Calu3 (cell line): ENCODE data around the gene LRTM1. TPM values are rescaled to one million over a fixed set of nuclear protein-coding genes. Genes with fewer than 3 reads are reported as not detected.

Source experiments
- BruUV-seq: library from RNA; stranded (reverse); fragments of 400-500 nt; replicated peaks from 2 replicates; lab custom pipeline; 2021; lab: Mats Ljungman, UMichigan
- CTCF ChIA-PET: fragments of 300-600 bp; sonication (Branson Sonifier 250); formaldehyde crosslinking; loops from one replicate; lab custom pipeline; 2022; ENCODE audit warnings: antibody characterized with exemption; lab: Charles Lee
- DNase-seq: peaks from one replicate; pipeline ENCODE4 v3.0.0; 2022
- H3K27ac Mint-ChIP-seq: one replicate; pipeline ENCODE4 v1.8.0; 2022; ENCODE audit warnings: mixed read lengths; ENCODE audit not compliant: unreplicated experiment
- H3K27me3 Mint-ChIP-seq: one replicate; pipeline ENCODE4 v1.8.0; 2022; ENCODE audit warnings: mixed read lengths; ENCODE audit not compliant: unreplicated experiment
- H3K36me3 Mint-ChIP-seq: one replicate; pipeline ENCODE4 v1.8.0; 2022; ENCODE audit warnings: mild to moderate bottlenecking, moderate library complexity, mixed read lengths; ENCODE audit not compliant: insufficient read depth, unreplicated experiment
- H3K4me1 Mint-ChIP-seq: one replicate; pipeline ENCODE4 v1.8.0; 2022; ENCODE audit warnings: mild to moderate bottlenecking, low read depth, mixed read lengths; ENCODE audit not compliant: unreplicated experiment
- H3K4me3 Mint-ChIP-seq: one replicate; pipeline ENCODE4 v1.8.0; 2022; ENCODE audit warnings: mild to moderate bottlenecking, low read depth, moderate library complexity, mixed read lengths; ENCODE audit not compliant: unreplicated experiment
- H3K9me3 Mint-ChIP-seq: one replicate; pipeline ENCODE4 v1.8.0; 2022; ENCODE audit warnings: low read depth, mixed read lengths; ENCODE audit not compliant: unreplicated experiment
- intact Hi-C: fragments of 100-400 bp; cut with micrococcal nuclease; formaldehyde crosslinking; loops from one replicate; pipeline ENCODE4 v1.10.0; 2022; ENCODE audit not compliant: unreplicated experiment
- total RNA-seq: library from RNA; stranded (reverse); gene quantifications from 2 replicates; pipeline ENCODE4 v1.2.3, GENCODE V29; 2022
- TF ChIP-seq, protein P1 (sequence below): fragments of 200-600 bp; IDR thresholded peaks from one replicate; pipeline ENCODE4 v1.8.0; 2022; ENCODE audit warnings: antibody characterized with exemption; ENCODE audit not compliant: unreplicated experiment

The LRTM1 gene
- total RNA-seq, 1 experiment from 2014 or later, result not detected

DNA sequence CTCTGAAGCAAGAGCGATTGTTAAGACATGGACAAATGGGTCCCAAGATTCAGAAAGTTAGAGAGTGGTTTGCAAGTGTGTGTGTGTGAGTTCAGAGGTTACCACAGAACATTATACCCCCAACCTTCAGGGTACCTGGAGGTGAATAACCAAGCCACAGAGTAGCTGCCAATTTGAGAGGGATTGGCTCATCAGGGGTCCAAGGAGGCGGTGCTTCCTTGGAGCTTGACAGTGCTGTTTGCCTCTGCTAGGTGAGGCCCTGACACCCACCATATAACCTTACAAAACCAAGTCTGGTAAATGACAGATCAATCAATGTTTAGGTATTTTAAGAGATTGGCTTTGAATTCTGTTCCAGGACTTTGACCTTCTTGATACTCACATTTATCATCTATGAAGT, 35.7 kb downstream of the LRTM1 start:
- Mint-ChIP-seq H3K4me1 (no peaks in the 10 kb centered on the region), H3K27me3 (no peaks in the 10 kb centered on the region), H3K27ac (no peak overlapping the region), H3K9me3 (peaks cover 5% of the 10 kb centered on the region), H3K36me3 (no peaks in the 10 kb centered on the region), H3K4me3 (no peak overlapping the region)
- intact Hi-C loops, result no loop called here
- BruUV-seq, result no TSS peak
- CTCF ChIA-PET, result no interaction called here
- no peak for DNase-seq
- TF ChIP-seq, protein P1, sequence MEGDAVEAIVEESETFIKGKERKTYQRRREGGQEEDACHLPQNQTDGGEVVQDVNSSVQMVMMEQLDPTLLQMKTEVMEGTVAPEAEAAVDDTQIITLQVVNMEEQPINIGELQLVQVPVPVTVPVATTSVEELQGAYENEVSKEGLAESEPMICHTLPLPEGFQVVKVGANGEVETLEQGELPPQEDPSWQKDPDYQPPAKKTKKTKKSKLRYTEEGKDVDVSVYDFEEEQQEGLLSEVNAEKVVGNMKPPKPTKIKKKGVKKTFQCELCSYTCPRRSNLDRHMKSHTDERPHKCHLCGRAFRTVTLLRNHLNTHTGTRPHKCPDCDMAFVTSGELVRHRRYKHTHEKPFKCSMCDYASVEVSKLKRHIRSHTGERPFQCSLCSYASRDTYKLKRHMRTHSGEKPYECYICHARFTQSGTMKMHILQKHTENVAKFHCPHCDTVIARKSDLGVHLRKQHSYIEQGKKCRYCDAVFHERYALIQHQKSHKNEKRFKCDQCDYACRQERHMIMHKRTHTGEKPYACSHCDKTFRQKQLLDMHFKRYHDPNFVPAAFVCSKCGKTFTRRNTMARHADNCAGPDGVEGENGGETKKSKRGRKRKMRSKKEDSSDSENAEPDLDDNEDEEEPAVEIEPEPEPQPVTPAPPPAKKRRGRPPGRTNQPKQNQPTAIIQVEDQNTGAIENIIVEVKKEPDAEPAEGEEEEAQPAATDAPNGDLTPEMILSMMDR, result no peak

DNA sequence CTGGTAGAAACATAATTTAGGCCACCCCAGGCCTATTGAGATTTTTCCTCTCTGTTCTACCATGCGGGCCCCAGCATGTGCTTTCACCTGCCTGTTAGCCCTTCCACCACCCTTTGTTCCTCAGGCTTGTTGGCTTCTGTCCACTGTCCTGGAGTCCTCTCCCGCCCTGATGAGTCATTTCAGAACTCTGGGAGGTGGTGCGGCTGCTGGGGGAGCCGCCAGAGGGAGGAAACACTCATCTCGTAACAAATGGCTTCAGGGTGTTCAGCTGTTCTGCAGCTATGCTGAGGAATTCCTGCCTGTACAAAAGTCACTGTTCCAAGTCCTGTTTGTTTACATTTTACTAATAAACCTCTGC, 36.3 kb downstream of the LRTM1 start:
- no peaks in the 10 kb centered on the region for H3K4me1 Mint-ChIP-seq
- H3K27ac Mint-ChIP-seq, result no peak overlapping the region
- TF ChIP-seq, protein P1, result no peak
- DNase-seq, result peak; percentile 64
- H3K9me3 Mint-ChIP-seq, result peaks cover 5% of the 10 kb centered on the region
- H3K27me3 Mint-ChIP-seq, result no peaks in the 10 kb centered on the region
- no peak overlapping the region for H3K4me3 Mint-ChIP-seq
- no TSS peak for BruUV-seq
- no peaks in the 10 kb centered on the region for H3K36me3 Mint-ChIP-seq
- CTCF ChIA-PET, result no interaction called here
- intact Hi-C loops, result no loop called here

- no TSS peak for BruUV-seq
- Mint-ChIP-seq H3K27ac (no peak overlapping the region), H3K4me3 (no peak overlapping the region), H3K36me3 (no peaks in the 10 kb centered on the region), H3K27me3 (no peaks in the 10 kb centered on the region), H3K9me3 (peaks cover 5% of the 10 kb centered on the region), H3K4me1 (no peaks in the 10 kb centered on the region)
- no peak for DNase-seq
- intact Hi-C loops, result no loop called here
- TF ChIP-seq, protein P1, result no peak
- CTCF ChIA-PET, result no interaction called here
Observed at GRCh38 chr3:54889731-54890130, 38.1 kb downstream of the LRTM1 start.

DNA sequence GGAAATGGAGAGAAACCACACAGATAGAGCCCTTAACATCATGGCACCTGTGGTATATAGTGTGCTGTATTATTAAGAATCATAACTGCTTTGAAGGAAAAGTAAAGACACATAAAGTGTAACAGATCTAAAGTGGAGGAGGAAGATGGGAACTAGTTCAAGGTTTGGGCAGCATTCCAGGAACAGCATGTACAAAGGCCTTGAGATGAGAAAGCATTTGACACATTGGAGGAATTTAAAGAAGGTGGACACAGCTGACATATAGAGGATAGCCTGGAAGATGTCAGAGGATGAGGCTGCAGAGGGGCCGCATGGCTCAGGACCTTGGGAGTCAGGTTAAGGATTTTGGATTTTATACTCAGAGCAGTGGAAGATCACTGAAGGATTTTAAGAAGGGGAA, 39.0 kb downstream of the LRTM1 start:
- intact Hi-C loops, result no loop called here
- H3K36me3 Mint-ChIP-seq, result no peaks in the 10 kb centered on the region
- H3K27ac Mint-ChIP-seq, result no peak overlapping the region
- H3K27me3 Mint-ChIP-seq, result no peaks in the 10 kb centered on the region
- H3K4me1 Mint-ChIP-seq, result no peaks in the 10 kb centered on the region
- DNase-seq, result no peak
- peaks cover 5% of the 10 kb centered on the region for H3K9me3 Mint-ChIP-seq
- no TSS peak for BruUV-seq
- H3K4me3 Mint-ChIP-seq, result no peak overlapping the region
- CTCF ChIA-PET, result no interaction called here
- TF ChIP-seq, protein P1, result no peak
